GM18909 (cell line): ENCODE data around the gene PDE9A.

Source experiments
- ATAC-seq: cut with Tn5 transposase; IDR thresholded peaks from one replicate; pipeline ENCODE4 v1.9.1; 2021; ENCODE audit warnings: mild to moderate bottlenecking; ENCODE audit not compliant: unreplicated experiment, poor library complexity

PDE9A gene

DNA sequence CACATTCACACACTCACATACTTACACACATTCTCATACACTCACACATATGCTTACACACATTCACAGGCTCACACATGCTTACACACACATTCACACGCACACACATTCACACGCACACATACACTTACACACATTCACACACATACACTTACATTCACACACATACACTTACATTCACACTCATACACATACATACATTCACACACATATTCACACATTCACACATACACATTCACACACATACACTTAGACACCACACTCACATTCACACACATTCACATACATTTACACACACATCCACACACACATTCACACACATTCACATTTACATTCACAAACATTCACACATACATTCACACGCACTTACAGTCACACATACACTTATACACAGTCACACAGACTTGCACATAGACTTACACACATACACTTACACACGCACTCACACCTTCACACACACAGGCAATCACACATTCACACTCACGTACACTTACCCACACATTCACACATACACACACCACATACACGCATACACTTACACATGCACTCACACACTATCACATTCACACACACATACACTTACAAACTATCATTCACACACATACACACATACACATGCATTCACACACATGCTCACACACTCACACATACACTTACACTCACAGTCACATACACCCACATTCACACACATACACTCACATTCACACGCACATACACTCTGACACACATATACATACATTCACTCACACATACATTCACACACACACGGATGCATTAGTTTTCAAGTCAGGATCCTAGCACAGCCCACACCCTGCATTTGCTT lies 16.8 kb downstream of the PDE9A start:
- no peak for ATAC-seq

DNA sequence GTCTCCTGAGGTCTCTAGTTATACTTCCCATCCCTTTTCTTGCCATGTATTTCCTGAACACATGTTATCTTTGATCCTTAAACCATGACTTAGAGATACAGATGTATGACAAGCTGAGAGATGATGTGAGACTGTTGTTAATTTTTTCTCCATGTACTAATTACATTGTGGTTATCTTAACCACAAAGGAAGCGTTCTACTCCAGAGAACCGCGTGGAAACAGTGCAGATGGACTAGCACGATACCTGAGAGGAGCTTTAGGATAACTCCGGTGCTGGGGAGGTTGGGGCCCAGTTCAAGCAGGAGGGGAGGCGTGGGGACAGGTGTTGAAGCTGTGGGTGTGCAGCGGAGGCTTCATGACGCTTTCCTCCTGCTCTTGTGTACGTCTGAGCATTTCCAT lies 17.5 kb downstream of the PDE9A start:
- no peak for ATAC-seq

DNA sequence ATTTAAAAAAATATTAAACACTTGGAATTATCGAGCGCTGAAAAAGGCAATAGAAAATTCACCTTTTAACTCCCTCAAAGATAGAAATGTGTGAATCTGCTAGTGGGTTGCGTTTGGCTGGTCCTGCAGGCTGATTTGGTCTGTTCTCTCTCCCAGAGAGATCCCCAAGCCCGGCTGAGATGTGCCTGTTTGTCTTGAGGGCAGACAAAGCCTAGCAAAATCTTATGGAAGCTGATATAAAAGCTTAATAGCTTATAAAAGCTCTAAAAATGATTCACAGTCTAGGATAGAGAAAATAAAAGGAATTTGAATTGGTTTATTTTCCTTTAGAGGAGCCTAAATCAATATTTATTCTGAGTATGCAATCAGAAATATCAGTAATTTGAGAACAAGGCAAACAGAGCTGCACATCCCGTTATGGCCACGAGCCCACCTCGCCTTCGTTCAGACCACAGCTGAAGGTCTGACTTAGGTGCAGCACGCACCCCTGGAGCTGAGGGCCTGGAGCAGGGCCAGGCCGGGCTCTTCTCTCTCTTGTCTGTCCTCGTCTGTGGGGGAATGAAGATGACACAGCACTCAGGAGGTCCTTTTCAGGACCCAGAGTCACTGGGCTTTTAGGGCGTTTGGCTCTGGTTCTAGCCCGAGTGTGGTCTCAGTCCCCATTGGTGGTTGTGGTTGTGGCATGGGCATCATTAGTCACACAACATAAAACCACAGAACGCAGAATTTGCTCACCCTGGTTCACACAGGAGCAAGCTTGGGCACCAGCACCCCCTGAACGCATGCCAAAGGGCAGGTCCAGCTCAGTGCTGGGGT lies 18.6 kb downstream of the PDE9A start:
- no peak for ATAC-seq

DNA sequence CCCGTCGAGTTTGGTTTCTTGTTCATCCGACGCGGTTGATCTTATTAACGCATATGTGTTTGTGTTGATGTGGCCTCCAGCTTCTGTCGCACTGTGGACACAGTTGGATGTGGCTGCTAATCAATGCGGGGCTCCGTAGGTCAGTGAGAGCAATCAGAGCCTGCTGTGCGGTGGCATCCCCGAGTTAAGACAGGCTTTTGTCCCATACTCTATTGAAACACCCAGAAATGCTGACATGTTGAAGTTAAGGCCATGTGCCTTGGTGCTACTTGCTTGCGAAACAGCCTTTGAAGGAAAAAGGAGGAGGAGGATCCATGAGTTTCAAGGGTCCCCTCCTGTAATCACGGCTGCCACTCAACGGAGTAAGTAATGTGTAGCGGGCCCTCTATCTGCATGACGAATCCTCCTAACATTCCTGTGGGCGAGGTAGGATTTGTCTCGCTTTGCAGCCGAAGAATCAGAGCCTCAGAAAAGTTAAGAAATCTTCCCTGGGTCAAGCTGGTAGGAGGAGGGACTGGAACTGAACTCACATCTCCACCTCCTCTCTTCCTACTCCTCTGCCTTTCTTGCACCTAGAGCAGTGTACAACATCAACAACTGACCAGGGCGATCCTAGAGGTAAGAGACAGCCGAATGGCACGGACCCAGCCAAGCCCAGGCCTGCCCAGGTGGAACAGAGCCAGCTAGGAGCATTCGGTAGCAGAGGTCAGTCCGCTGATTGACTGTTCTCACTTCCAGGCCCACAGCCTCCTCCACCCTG lies 19.5 kb downstream of the PDE9A start:
- ATAC-seq: no peak

DNA sequence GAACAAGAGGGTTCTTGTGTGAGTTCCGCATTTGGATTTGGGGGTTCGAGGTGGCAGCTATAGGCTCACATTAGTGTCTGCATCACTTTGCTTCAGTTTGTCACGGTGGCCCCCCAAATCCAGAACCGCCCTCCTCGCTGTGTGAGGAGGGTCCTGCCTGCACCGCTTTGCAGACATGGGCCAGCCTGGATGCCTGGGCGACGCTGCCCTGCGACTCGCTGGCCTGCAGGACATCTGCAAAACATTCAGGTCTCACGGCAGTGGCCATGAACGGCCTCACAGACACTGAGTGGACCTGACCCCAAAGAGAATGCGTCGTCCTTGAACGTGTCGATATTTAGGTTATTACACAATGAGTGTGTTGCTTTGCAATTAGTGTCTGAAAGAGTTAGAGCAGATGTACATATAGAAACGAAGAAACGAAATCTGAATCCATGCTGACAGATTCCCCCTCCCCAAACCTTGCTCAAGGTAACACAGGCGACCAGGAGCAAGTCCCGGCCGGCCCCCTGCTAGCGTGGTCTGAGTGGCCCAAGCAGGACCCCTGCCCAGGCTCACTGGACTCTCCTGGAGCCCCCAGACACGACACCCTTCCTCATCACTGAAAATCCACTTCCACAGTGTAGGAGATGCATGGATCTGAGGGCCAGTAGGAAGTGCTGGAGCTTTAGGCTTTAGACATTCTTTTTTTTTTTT lies 20.4 kb downstream of the PDE9A start:
- ATAC-seq: no peak

DNA sequence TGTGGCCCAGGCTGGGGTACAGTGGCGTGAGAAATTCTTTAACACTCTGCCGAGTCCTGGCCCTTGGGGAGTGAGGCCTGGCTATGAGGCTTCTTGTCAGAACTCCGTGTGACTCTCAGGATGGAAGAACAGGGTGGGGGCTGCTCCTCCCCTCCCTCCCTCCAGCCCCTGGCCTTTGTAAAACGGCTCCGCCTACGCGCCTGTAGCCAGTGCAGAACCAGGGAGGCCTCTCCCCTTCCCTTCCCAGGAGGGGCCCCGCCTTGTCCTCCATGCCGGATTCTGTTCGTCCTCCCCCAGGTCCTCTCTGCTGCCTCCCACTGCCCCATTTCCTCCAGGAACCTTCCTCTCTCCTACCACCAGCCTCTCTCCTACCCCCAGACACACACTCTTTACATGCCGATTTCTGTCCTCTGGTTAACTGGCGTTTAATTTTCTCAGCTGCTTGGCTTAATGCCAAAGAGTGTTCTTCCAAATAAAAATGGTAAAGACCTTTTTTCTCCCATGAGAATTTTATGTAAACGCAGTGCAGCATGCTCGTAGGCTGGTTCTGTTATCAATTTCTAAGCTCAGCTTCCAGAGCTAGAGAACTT lies 21.0 kb downstream of the PDE9A start:
- ATAC-seq: no peak

DNA sequence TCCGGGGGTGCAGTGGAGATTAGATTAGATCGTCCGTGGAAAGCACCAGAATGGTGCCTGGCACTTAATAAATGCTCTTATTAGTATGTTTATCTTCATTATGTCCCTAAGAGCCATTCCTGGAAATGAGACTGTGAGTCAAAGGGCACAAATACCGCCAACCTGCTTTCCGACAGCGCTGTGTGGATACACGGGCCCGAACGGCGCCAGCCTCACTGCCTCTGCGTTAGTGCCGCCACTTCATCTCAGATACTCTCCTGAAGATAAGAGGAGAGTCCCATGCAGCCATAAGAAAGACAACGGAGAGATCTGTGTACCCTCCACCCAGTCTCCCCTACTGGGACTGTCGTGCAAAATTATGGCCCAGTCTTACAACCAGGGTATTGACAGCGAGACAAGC lies 22.0 kb downstream of the PDE9A start:
- no peak for ATAC-seq

DNA sequence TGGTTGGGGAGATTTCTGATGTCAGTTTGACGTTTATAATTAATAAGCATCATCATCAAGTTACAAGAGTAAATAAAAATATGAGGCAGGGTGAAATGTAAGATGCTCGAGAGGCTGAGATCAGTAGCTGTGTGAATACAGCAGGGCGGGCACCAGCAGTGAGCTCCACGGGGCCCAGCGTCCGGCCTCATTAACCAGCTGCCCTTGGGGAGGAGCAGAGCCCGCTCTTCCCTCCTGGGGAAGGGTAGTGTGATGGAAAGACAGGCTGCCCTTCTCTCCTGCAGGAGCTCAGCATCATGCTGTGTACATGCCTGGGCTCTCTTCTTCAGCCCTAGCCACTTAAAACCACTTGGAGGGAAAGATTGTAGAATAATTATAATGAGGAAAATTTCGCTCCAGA lies 23.4 kb downstream of the PDE9A start:
- no peak for ATAC-seq

DNA sequence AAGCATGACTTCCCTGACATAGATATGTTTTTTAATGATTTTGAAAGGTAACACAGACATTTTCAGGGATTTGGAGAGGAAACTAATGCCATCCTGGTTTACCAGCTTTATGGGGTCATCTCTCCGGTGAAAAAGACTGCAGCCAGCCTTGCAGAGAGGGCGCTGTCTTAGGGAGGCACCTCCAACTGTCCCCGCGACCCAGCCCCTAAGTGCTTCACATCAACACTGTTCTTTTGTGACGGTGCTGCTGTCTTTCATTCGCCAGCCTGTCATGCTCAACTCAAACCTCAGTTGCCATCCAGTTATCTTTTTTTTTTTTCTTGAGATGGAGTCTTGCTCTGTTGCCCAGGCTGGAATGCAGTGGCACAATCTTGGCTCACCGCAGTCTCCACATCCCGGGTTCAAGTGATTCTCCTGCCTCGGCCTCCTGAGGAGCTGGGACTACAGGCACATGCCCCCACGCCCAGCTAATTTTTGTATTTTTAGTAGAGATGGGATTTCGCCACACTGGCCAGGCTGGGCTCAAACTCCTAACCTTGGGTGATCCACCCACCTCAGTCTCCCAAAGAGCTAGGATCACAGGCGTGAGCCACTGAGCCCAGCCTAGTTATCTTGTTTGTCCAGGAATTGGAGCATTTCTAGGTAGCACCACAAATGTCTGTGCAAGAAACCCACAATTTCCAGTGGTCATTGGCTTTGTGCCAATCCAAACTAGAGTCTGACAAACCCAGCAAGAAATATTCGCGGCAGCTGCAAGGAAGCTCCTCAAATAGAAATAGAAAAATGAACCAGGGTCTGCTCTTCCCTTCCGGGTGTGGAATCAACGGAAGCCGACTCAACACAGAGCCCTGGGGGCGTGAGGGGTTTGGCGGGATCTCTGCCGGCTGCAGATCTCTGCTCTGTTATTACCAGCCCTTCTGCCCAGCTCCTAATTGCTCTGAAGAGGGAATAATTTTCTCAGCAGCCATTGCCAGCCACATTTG lies 24.2 kb downstream of the PDE9A start:
- ATAC-seq: no peak

DNA sequence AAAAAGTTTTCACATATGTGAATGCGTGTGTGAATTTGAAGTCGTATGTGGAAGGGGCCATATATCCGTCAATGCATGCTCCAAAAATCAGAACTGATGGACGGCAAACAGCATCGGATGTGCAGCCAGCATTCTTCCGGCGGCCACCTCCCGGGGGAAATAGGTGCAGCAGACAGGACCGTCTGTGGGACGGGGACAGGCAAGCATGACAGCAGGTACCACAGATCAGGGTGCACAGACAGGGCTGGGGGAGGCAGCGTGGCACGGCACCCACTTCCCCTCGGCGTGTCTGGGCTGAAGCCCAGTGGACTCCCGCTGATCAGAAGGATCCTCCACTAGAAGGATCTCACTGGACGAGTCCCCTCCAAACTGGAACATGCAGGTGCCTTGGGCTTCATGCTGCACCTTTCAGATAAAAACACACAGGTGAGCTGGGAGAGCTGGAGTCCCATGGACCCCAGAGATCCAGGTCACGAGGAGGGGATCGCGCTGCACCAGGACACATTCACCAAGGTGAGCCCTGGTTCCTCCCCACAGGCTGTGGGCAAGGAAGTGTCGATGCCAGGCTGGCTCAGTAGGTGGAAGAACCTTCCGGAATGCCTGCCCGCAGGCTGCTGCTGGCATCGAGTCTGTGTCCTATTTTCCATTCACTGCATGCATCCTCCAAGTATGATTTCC lies 25.3 kb downstream of the PDE9A start:
- no peak for ATAC-seq

DNA sequence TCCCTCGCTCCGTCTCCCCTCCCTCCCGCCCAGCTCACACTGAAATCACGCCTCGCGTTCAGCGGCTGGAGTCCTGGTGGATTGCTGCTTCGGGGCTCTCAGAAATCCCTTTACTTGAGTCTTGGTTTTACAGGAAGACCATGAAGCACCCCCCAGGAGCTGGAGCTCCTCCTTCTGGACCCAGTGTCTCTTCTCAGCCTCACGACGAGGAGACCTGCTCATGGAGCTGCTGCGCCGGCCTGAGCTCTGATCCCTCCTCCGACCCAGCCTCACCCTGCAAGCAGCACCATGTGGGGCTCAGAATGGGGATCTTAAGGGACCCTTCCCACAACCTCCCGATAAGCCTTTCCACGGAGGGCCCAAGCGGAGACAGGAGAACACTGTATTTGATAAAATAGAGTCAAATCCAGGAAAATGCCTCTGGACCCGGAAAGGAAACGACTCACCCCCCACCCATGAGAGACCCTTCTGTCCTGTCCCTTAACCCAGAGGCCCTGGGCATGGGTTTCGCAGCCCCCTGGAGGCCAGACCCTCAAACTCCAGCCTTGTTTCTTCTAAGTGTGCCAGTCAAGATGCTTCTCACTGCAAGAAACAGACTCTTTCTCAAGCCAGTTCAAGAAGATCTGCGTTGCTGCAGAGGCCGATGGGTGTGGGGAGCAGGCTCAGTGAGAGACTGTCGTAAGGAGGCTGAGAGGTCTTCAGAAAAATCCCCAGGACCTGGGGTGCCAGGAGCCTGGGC lies 26.1 kb downstream of the PDE9A start:
- no peak for ATAC-seq

DNA sequence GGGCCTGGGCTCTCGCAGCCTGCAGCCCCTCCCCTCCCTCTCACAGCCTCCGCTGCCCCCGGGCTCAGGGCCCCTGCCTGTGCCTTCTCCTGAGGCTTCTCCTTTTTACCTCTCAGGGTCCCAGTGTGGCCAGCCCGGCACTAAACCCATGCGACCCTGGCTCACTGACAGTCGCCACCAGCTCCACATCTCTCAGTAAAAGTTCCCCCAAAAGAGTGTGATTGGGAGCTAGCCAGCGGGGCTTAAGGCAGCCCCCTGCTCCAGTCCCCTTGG lies 26.6 kb downstream of the PDE9A start:
- ATAC-seq: no peak

DNA sequence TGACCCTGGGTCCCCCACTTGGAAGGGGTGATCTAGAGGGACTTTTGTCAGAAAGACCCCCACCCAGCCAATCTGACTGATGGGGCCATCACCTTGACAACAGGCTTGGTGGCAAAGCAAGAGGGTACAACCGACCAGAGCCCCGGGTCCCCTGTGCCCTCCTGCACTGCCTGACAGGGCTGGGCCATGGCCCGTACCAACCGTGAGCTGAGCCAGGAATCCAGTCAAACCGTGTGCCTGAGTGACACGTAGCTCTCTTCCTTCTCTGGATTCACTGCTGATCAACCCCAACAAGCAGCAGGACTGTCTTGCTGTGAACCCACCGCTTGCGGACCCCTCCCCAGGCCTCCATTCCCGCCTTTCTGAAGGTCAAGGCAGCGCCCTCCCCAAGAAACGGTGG lies 27.0 kb downstream of the PDE9A start:
- ATAC-seq: no peak

DNA sequence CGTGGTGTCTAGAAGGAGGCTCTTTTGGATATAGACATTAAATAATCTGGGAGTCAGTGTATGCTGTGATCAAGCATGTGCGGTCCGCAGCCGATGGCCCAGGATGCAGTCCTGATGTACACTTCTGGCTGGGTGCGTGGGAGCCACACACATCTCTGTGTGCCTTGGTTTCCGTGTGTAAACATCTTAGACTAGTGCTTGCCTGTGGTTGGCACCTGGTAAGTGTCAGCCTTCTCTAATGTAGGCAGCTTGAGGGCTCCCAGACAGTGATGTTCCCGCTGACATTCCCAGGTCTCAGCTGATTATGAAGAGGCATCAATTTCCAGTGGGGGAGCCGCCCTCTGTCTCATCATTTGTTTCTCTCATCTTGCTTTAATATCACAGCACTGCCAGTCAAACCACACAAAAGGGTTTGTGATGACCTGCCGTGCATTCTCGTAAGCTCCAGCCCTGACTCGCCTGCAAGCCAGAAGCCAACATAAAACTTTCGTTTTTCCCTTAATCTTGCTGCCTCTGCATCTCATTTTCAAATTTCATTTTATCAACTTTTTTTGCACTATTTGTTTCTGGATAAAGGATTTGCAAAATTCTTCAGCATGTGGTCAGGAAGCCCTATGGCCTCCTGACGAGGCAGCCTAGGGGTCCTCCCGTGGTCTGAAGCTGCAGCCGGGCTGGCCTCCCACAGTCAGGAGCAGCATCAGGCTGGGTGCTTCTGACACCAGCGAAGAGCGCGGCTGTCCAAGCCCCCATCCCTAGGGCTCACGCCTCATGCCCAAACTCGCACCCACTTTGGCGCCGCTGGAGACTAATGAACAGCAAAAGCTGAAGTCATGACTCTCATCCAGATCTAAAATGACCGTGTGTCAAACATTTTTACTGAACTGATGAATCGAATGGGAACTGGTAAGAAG lies 28.1 kb downstream of the PDE9A start:
- ATAC-seq: no peak

DNA sequence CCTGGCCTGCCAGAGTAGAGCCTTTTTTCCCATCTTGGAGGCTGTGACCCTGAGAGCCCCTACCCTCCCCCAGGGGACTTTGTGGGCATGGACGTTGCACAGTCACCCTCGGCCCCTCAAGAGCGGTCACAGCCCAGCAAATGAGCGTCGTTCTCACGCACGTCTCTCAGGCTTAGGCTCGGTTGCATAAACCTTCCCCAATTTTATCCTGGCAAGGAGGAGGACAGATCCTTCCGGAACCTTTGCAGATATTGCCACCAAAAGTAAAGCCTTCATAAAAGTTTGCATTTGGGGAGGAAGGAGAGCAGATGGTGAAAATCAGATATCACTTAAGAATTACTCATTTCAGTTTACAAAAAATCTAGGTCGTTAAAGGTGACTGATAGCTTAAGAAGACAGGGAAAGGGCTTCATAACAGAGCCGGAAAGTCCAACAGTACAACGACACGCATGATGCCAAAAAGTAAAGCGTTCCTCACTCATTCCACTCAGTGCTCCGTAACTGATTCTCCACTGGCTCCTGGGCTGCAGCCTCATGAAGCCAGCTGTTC lies 29.3 kb downstream of the PDE9A start:
- no peak for ATAC-seq

DNA sequence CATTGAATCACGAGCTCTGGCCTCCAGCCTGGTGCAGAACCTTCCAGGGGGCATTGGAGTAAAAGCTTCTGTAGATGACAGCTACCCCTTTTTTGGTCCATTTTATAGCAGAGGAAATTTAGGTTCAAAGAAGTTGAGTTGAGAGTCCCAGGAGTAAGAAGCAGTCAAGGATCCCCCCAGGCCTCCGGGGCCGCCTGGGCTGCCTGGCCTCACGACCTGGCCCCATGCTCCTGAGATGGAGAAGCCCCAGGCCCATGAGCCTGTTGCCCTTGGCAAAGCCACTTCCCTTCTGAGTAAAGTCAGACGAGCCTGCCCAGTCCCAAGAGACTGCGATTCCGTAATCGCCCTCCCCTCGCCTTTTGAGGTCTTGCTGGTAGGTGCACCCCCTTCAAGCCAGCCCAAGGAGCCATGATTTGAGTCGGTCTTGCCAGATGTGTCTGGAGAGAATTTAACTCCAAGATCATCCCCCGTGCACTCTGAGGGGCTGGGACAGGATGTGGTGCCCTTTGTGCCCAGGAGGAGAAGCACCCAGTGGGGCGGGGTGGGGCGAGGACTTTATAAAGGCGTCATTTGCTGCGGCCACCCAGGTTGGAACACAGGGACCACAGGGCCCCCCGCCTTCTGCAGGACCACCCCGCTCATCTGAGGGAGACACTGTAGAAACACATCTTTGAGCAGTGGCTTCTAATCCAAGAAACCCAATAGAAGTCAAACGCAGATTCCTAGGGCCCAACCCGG lies 30.1 kb downstream of the PDE9A start:
- ATAC-seq: no peak
